Activated CD4-positive, alpha-beta memory T cell treated with anti-CD3 and anti-CD28 coated beads, Interleukin-2, amount 10 ng/mL, durations not matched to agents 7 days and 5 days (primary cell): Measurements from ENCODE around the gene TFCP2. TPM values are rescaled to one million over a fixed set of nuclear protein-coding genes. Genes with fewer than 3 reads are reported as not detected.
"Not testable (repeated sequence)": the region's sequence is repeated elsewhere in the genome, so short reads cannot be mapped to it uniquely, and the experiment has no call there.

Source experiments
- CTCF ChIA-PET: fragments of 350-600 bp; sonication (Branson Sonifier 250); formaldehyde crosslinking; loops from one replicate; lab custom pipeline; 2021; ENCODE audit warnings: antibody characterized with exemption, inconsistent platforms; lab: Charles Lee
- POLR2A ChIA-PET: fragments of 350-600 bp; sonication (Branson Sonifier 250); formaldehyde crosslinking; loops from one replicate; lab custom pipeline; 2021; ENCODE audit warnings: antibody characterized with exemption; lab: Charles Lee
- DNase-seq: peaks from one replicate; pipeline ENCODE4 v3.0.0-alpha.2; 2020
- H3K27ac Mint-ChIP-seq: one replicate; pipeline ENCODE4 v1.8.0; 2021; ENCODE audit warnings: mild to moderate bottlenecking, mixed read lengths
- H3K27me3 Mint-ChIP-seq: one replicate; pipeline ENCODE4 v1.8.0; 2021; ENCODE audit warnings: mixed read lengths
- H3K36me3 Mint-ChIP-seq: one replicate; pipeline ENCODE4 v1.8.0; 2021; ENCODE audit warnings: low read depth, mixed read lengths
- H3K4me1 Mint-ChIP-seq: one replicate; pipeline ENCODE4 v1.8.0; 2021; ENCODE audit warnings: mixed read lengths
- H3K4me3 Mint-ChIP-seq: one replicate; pipeline ENCODE4 v1.8.0; 2021; ENCODE audit warnings: mild to moderate bottlenecking, mixed read lengths
- H3K9me3 Mint-ChIP-seq: one replicate; pipeline ENCODE4 v1.8.0; 2021; ENCODE audit warnings: mixed read lengths
- total RNA-seq, 2 experiments: library from RNA; stranded (reverse); gene quantifications; one replicate each; pipeline ENCODE4 v1.2.3, GENCODE V29; 2021

TFCP2 gene
- total RNA-seq = 10 to 100 TPM; 34.3 to 35.9 TPM

DNA sequence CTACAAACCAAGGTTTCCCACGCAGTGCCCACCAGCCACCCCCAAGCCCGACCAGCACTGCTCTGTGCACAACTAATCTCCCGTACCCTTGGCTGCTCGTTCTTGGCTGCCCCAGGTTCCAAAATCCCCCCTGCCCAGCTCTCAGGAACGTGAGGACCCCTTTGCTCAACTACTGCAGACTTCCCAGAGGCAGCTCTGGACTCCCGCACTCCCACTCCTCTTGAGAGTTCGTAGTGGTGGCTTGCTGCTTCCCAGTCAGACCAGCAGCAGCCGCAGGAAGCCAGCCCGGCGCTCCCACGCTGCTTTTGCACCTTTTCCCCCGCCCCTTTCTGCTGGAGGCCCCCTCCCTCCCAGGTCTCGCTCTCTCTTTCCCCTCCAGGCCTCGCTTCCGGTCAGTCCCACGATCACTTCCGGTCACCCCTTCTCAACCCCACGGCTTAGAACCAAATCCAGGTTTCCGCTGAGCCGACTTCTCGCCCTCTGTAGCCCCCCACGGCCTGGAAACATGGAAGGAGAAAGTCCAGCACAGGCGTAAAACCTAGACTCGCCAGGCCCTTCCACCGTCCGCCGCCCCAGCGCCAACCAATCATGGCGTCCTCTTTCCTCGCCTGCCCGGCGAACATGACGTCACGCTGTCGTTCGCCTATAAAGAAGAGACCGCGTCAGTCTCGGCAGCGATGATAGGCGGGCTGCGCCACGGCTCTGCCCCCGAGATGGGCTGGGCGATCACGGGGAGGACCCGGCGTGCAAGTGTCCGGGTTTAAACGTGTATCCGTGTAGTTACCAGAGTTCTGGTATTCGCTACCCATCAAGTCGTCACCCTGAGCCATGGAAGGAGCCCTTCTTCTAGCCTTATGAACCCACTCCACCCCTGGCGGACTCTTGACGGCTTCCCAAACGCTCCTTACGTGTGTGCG is at the start of gene TFCP2:
Gene TFCP2, minus strand, starts transcription at position 621 of the 917 bp plus-strand sequence. CDS start 713 bp downstream, outside the sequence.
- Mint-ChIP-seq H3K4me1 (peaks cover 8% of the 10 kb centered on the region), H3K4me3 (peak within 1 kb of the TSS; percentile 65), H3K27me3 (no peaks in the 10 kb centered on the region), H3K9me3 (no peaks in the 10 kb centered on the region), H3K27ac (peak within 1 kb of the TSS; percentile 62), H3K36me3 (peaks cover 9% of the 10 kb centered on the region)
- ChIA-PET POLR2A (interaction anchor here (1.2 to 2.1 kb wide), 4 partner anchors 45 to 124 kb away, joined by 3 to 9 read pairs (median 8); partner anchors contain the start of genes DAZAP2, LETMD1 and POU6F1), CTCF (interaction anchor here (0.6 to 2.1 kb wide), 5 partner anchors 45 to 1079 kb away, joined by 3 to 6 read pairs (median 3); partner anchors contain the start of gene POU6F1)
- peak; percentile 95 for DNase-seq

DNA sequence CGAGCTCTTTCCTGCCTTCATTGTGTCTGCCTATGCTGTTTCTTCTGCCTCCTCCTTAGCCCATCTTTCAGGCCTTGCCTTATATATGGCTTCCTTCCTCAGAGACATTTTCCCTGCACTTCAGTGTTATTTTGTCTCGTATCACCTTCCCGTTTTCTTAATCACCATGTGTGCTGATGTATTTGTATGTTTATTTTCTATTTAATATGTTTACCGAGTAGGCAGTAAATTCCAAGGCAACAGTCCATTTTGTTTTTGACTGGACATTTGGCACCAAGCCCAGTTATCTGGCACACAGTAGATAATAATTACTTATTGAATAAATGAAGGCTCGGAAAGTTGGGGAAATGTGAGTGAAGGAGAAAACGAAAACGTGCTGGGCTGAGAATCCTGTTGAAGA is 49.5 kb upstream of the TFCP2 start:
- Mint-ChIP-seq H3K27me3 (no peaks in the 10 kb centered on the region), H3K4me3 (no peak overlapping the region), H3K9me3 (no peaks in the 10 kb centered on the region), H3K27ac (no peak overlapping the region), H3K36me3 (no peaks in the 10 kb centered on the region), H3K4me1 (peaks cover 12% of the 10 kb centered on the region)
- ChIA-PET POLR2A (no interaction called here), CTCF (no interaction called here)
- DNase-seq = no peak

DNA sequence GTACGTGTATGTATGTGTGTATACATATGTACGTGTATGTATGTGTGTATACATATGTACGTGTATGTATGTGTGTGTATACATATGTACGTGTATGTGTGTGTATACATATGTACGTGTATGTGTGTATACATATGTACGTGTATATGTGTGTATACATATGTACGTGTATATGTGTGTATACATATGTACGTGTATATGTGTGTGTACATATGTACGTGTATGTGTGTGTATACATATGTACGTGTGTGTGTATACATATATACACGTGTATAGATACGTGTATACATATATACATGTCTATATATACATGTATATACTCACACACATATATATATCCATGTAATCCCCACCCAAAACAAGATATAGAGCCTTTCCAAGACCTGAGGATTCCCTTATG is 46.9 kb upstream of the TFCP2 start:
- POLR2A ChIA-PET = interaction anchor here (1.5 kb wide), 1 partner anchor 19 kb away, joined by 4 read pairs; the partner anchor contains the start of gene DAZAP2
- CTCF ChIA-PET = not testable (repeated sequence)

DNA sequence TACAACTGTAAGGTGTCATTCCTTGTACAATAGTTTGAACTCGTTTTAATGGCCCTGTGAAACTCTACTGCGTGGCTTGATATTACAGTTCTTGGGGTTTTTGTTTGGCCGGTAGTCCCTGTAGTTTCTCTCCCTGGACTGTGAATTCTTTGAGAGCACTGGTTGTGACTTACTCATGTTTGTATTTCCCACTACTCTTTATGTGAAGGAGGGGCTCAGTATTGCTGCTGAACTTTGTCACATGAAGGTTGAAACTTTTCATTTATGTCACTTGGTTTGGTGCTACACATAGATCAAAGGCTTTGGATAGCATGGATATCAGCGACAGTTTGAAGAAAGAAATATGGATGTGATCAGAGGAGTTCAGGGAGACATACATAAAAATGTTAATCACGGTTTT is 46.4 kb upstream of the TFCP2 start:
- ChIA-PET POLR2A (interaction anchor here (2.0 to 5.2 kb wide), 4 partner anchors 20 to 171 kb away, joined by 11 to 68 read pairs (median 16); partner anchors contain the start of genes BIN2, DAZAP2 and LETMD1), CTCF (interaction anchor here (1.2 to 3.1 kb wide), 4 partner anchors 19 to 194 kb away, joined by 4 to 17 read pairs (median 4); partner anchors contain the start of genes DAZAP2, SLC11A2 and SMAGP)
- Mint-ChIP-seq H3K27me3 (no peaks in the 10 kb centered on the region), H3K36me3 (peaks cover 2% of the 10 kb centered on the region), H3K4me3 (peak overlapping the region; percentile 50), H3K9me3 (no peaks in the 10 kb centered on the region), H3K27ac (no peak overlapping the region), H3K4me1 (peaks cover 16% of the 10 kb centered on the region)
- no peak for DNase-seq

More for the DNA sequence above, 46.9 kb upstream of the TFCP2 start:
- DNase-seq, H3K9me3 Mint-ChIP-seq, H3K36me3 Mint-ChIP-seq, H3K27me3 Mint-ChIP-seq, H3K27ac Mint-ChIP-seq, H3K4me3 Mint-ChIP-seq: not testable (repeated sequence)
- H3K4me1 Mint-ChIP-seq = peaks cover 16% of the 10 kb centered on the region

- Mint-ChIP-seq H3K4me3 (peak overlapping the region; percentile 79), H3K27ac (peak overlapping the region; percentile 65), H3K36me3 (peaks cover 2% of the 10 kb centered on the region), H3K27me3 (no peaks in the 10 kb centered on the region), H3K9me3 (no peaks in the 10 kb centered on the region), H3K4me1 (peaks cover 16% of the 10 kb centered on the region)
- DNase-seq = no peak
- ChIA-PET POLR2A (interaction anchor here (0.7 to 5.2 kb wide), 16 partner anchors 11 to 714 kb away, joined by 3 to 68 read pairs (median 6); partner anchors contain the start of genes ATF1, BIN2, CSRNP2 and DAZAP2), CTCF (interaction anchor here (0.5 to 3.3 kb wide), 17 partner anchors 8 to 453 kb away, joined by 3 to 18 read pairs (median 3); partner anchors contain the start of genes DAZAP2, SLC11A2 and SMAGP)
Measured at GRCh38 chr12:51218607-51219161, 45.7 kb upstream of the TFCP2 start.

GRCh38 chr12:51217968-51218606 is 45.2 kb upstream of the TFCP2 start, which contains the start of gene POU6F1:
Gene POU6F1, minus strand, starts transcription at chr12:51218062. Its CDS starts 11,226 bp downstream, at chr12:51206836.
- H3K4me1 Mint-ChIP-seq = peaks cover 16% of the 10 kb centered on the region
- ChIA-PET POLR2A (interaction anchor here (0.6 to 5.2 kb wide), 22 partner anchors 10 to 1258 kb away, joined by 3 to 68 read pairs (median 4); partner anchors contain the start of genes ATF1, BIN2, CSRNP2 and DAZAP2), CTCF (interaction anchor here (0.5 to 3.3 kb wide), 20 partner anchors 9 to 453 kb away, joined by 3 to 18 read pairs (median 4); partner anchors contain the start of genes DAZAP2, SLC11A2 and SMAGP)
- peak within 1 kb of the TSS; percentile 79 for H3K4me3 Mint-ChIP-seq
- H3K9me3 Mint-ChIP-seq = no peaks in the 10 kb centered on the region
- H3K27ac Mint-ChIP-seq = peak within 1 kb of the TSS; percentile 65
- DNase-seq = peak; percentile 72
- H3K27me3 Mint-ChIP-seq = no peaks in the 10 kb centered on the region
- H3K36me3 Mint-ChIP-seq = peaks cover 2% of the 10 kb centered on the region

GRCh38 chr12:51217133-51217967 is 44.4 kb upstream of the TFCP2 start:
- POLR2A ChIA-PET = interaction anchor here (0.6 to 5.2 kb wide), 21 partner anchors 9 to 1257 kb away, joined by 3 to 68 read pairs (median 4); partner anchors contain the start of genes ATF1, BIN2, CSRNP2 and DAZAP2
- Mint-ChIP-seq H3K27me3 (no peaks in the 10 kb centered on the region), H3K4me1 (peaks cover 16% of the 10 kb centered on the region), H3K27ac (no peak overlapping the region), H3K9me3 (no peaks in the 10 kb centered on the region), H3K36me3 (peaks cover 2% of the 10 kb centered on the region), H3K4me3 (peak overlapping the region; percentile 79)
- CTCF ChIA-PET = interaction anchor here (0.9 to 3.3 kb wide), 14 partner anchors 10 to 452 kb away, joined by 3 to 18 read pairs (median 4); partner anchors contain the start of genes DAZAP2 and SMAGP
- DNase-seq = peak; percentile 46

DNA sequence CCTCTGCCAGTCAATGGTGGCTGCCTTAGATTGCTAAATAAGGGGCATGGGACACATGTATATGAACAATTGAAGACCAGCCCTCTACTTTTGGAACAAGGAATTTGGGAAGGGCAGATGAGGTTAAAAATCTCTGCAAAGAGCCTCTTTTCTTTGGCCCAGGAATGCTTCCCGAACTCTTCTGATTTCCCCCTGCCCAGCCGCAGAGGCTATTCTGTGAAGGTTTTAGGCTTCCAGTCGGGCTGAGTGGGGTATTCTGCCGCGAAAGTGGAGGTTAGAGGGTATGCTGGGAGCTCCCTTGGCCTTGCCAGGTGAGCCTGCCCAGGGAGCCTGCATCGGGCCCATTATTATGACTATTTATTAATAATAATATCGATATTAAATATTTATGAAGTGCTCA is 43.7 kb upstream of the TFCP2 start:
- H3K27me3 Mint-ChIP-seq = no peaks in the 10 kb centered on the region
- no peak overlapping the region for H3K27ac Mint-ChIP-seq
- peaks cover 16% of the 10 kb centered on the region for H3K4me1 Mint-ChIP-seq
- no peaks in the 10 kb centered on the region for H3K9me3 Mint-ChIP-seq
- DNase-seq = no peak
- ChIA-PET POLR2A (interaction anchor here (1.9 to 5.2 kb wide), 5 partner anchors 22 to 107 kb away, joined by 6 to 68 read pairs (median 11); partner anchors contain the start of genes BIN2 and DAZAP2), CTCF (interaction anchor here (1.2 to 3.3 kb wide), 4 partner anchors 13 to 133 kb away, joined by 5 to 18 read pairs (median 17); partner anchors contain the start of gene DAZAP2)
- peaks cover 2% of the 10 kb centered on the region for H3K36me3 Mint-ChIP-seq
- peak overlapping the region; percentile 38 for H3K4me3 Mint-ChIP-seq

- DNase-seq = no peak
- ChIA-PET POLR2A (interaction anchor here (5.2 kb wide), 1 partner anchor 24 kb away, joined by 68 read pairs; the partner anchor contains the start of gene DAZAP2), CTCF (interaction anchor here (1.2 kb wide), 1 partner anchor 450 kb away, joined by 3 read pairs; no protein-coding TSS in a partner anchor)
- H3K27ac Mint-ChIP-seq = no peak overlapping the region
- no peaks in the 10 kb centered on the region for H3K27me3 Mint-ChIP-seq
- H3K36me3 Mint-ChIP-seq = peaks cover 2% of the 10 kb centered on the region
- H3K4me1 Mint-ChIP-seq = peaks cover 16% of the 10 kb centered on the region
- H3K9me3 Mint-ChIP-seq = no peaks in the 10 kb centered on the region
- H3K4me3 Mint-ChIP-seq = no peak overlapping the region
Measured at GRCh38 chr12:51214895-51215294, 42.0 kb upstream of the TFCP2 start.

DNA sequence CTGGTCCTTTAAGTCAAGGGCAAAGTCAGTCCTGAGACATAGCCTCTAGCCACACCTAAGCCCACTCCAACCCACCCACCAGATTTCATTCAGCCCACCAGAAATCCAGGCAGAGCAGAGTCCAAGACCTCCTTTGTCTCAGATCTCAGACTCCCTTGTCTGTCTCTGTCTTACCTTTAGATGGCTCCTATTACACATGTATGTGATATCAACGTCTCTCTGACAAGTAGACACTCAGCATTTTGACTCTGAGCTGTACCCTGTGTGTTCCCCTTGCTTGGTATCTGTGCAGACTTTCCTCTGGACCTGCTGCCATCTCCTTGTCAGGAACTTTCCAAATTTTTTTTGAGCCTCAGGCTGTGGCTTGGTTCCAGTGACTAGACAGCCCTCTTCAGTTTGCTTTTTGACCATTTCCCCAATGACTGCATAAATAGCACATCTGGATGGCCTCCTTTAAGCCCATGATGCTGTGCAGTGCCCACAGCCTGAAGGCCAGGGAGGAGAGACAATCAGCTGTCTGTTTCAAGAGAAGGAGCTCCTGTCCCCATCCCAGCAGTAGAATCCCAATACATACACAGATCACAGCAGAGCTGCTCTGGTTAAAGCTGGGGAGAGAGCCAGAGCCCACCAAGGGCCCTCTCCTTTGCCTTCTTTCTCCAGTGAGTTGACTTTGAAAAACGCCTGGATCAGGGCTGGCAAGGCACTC is 37.9 kb upstream of the TFCP2 start:
- H3K27ac Mint-ChIP-seq = no peak overlapping the region
- no peak for DNase-seq
- no peaks in the 10 kb centered on the region for H3K27me3 Mint-ChIP-seq
- H3K36me3 Mint-ChIP-seq = peaks cover 2% of the 10 kb centered on the region
- no peaks in the 10 kb centered on the region for H3K4me1 Mint-ChIP-seq
- no peak overlapping the region for H3K4me3 Mint-ChIP-seq
- CTCF ChIA-PET = interaction anchor here (0.6 to 1.9 kb wide), 3 partner anchors 29 to 141 kb away, joined by 3 to 6 read pairs (median 5); no protein-coding TSS in a partner anchor
- no peaks in the 10 kb centered on the region for H3K9me3 Mint-ChIP-seq
- POLR2A ChIA-PET = interaction anchor here (0.9 kb wide), 1 partner anchor 28 kb away, joined by 3 read pairs; the partner anchor contains the start of gene DAZAP2
